Duodenal mucosa (tissue), 2 donors: ENCODE results near the gene ESAM.

Experiments
- H3K27ac ChIP-seq: one replicate; pipeline ENCODE4 v1.7.0; 2013; ENCODE audit warnings: low read depth, low read length
- H3K27me3 ChIP-seq, 2 donors: one replicate each; pipeline ENCODE4 v1.7.0; 2013; ENCODE audit warnings: low read length in 2 of 2, control low read depth in 1 of 2; ENCODE audit not compliant: insufficient read depth in 2 of 2, control insufficient read depth in 1 of 2
- H3K36me3 ChIP-seq, 2 donors: one replicate each; pipeline ENCODE4 v1.7.0; 2013; ENCODE audit warnings: low read length in 2 of 2, control low read depth in 1 of 2; ENCODE audit not compliant: insufficient read depth in 2 of 2, control insufficient read depth in 1 of 2
- H3K4me1 ChIP-seq, 2 donors: one replicate each; pipeline ENCODE4 v1.7.0; 2013; ENCODE audit warnings: low read length in 2 of 2, control low read depth in 1 of 2; ENCODE audit not compliant: insufficient read depth in 2 of 2, control insufficient read depth in 1 of 2
- H3K4me3 ChIP-seq, 2 donors: one replicate each; pipeline ENCODE4 v1.7.0; 2013; ENCODE audit warnings: low read length in 2 of 2, low read depth in 1 of 2
- H3K9ac ChIP-seq, 2 donors: one replicate each; pipeline ENCODE4 v1.7.0; 2013; ENCODE audit warnings: low read length in 2 of 2, low read depth in 1 of 2
- H3K9me3 ChIP-seq, 2 donors: one replicate each; pipeline ENCODE4 v1.7.0; 2013; ENCODE audit warnings: low read length in 2 of 2, control low read depth in 1 of 2; ENCODE audit not compliant: control insufficient read depth in 1 of 2

Gene ESAM

GRCh38 chr11:124760806-124761205 is 1.3 kb downstream of the ESAM start:
- no peaks in the 10 kb centered on the region for H3K36me3 ChIP-seq
- H3K4me3 ChIP-seq, result peak overlapping the region; percentile 77 to 89
- H3K27me3 ChIP-seq, result peaks cover 14 to 47% of the 10 kb centered on the region in 2 donors
- H3K9ac ChIP-seq, result no peak overlapping the region
- no peak overlapping the region for H3K27ac ChIP-seq
- no peaks in the 10 kb centered on the region for H3K9me3 ChIP-seq
- H3K4me1 ChIP-seq, result peaks cover 32 to 37% of the 10 kb centered on the region in 2 donors

DNA sequence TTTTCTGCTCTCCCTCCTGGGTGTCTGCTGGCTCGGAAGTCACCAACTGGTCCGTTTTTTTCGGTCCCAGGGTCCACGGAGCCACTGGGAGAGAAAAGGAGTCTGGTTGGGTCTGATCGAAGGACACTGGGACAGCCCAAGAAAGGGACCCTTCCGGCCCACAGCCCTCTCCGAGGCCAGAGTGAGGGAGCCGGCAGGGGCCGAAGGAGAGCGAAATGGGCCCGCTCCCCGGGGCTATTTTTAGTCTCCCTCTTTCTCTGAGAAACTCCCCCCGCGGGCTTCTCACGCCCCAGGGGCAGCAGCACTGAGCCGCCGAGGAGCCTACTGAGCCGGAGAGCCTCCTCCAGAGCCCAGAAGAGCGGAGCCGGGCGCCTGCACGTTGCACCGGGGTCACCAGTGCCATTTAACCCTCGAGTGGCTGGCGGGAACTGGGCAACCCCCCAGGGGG is 1.9 kb downstream of the ESAM start:
- H3K36me3 ChIP-seq, result no peaks in the 10 kb centered on the region

GRCh38 chr11:124759266-124760204 is 2.6 kb downstream of the ESAM start:
- Histone ChIP-seq H3K4me1 (peaks cover 32 to 36% of the 10 kb centered on the region in 2 donors), H3K9ac (no peak overlapping the region), H3K27me3 (peaks cover 14 to 47% of the 10 kb centered on the region in 2 donors)

More for the DNA sequence above, 1.9 kb downstream of the ESAM start:
- Histone ChIP-seq H3K9me3 (no peaks in the 10 kb centered on the region), H3K4me3 (peak overlapping the region in 1 of 2 donors; percentile 77), H3K9ac (no peak overlapping the region), H3K27me3 (peaks cover 14 to 47% of the 10 kb centered on the region in 2 donors), H3K4me1 (peaks cover 32 to 37% of the 10 kb centered on the region in 2 donors), H3K27ac (peak overlapping the region; percentile 44)

DNA sequence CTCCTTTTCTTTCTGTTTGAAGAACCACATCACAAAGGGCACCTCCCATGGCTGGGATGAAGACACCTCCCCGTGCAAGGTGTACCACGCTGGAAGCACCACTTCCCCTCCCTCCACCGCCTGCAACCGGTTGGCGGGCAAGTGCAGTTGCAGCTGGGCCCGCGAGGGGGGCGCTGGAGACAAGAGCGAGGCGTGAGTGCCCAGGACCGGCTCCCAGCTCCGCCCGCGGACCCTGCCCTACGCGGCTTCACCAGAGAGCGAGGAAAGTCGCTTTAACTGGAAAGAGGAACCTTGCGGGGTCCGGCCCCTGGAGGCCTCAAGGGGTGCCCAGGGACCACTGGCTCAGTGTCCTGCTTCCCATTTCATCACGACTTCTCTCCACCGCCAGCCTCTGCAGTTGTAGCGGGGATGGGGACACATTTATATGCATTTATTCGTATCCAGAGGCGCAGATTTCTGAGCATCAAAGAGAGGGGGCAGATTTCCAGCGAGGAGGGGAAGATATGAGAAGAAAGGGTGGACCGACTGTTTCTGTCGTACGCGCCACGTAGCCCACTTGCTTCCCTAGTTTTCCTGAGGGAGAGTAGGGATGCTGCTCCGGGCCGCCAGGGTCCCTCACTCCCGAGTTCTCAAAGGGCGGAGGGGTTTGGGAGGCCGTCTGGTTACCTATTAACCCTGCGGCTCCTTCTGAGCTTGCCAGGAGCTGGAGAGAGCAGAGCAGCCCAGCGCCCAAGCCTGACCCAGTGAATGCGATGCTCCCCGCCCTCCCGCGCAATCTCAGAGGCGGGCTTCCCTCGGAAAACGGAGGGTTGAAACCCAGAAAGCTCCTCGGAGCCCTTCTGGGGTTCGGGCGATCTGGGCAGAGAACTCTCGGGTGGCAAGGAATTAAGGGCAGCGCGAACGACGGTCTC is 3.5 kb downstream of the ESAM start:
- Histone ChIP-seq H3K4me3 (peak overlapping the region; percentile 29 to 60), H3K27ac (peak overlapping the region; percentile 36), H3K4me1 (peaks cover 25 to 27% of the 10 kb centered on the region in 2 donors), H3K9me3 (no peaks in the 10 kb centered on the region), H3K36me3 (no peaks in the 10 kb centered on the region), H3K27me3 (peaks cover 14 to 47% of the 10 kb centered on the region in 2 donors), H3K9ac (no peak overlapping the region)

More at GRCh38 chr11:124759266-124760204, 2.6 kb downstream of the ESAM start:
- no peaks in the 10 kb centered on the region for H3K9me3 ChIP-seq
- peak overlapping the region; percentile 44 for H3K27ac ChIP-seq
- H3K36me3 ChIP-seq, result no peaks in the 10 kb centered on the region
- H3K4me3 ChIP-seq, result peak overlapping the region; percentile 29 to 60

- Histone ChIP-seq H3K4me3 (no peak overlapping the region), H3K4me1 (peaks cover 23% of the 10 kb centered on the region in 2 donors), H3K9ac (no peak overlapping the region), H3K27me3 (peaks cover 14 to 47% of the 10 kb centered on the region in 2 donors), H3K9me3 (no peaks in the 10 kb centered on the region), H3K27ac (no peak overlapping the region), H3K36me3 (no peaks in the 10 kb centered on the region)
These were observed 4.8 kb downstream of the ESAM start for GRCh38 chr11:124757320-124757719.

DNA sequence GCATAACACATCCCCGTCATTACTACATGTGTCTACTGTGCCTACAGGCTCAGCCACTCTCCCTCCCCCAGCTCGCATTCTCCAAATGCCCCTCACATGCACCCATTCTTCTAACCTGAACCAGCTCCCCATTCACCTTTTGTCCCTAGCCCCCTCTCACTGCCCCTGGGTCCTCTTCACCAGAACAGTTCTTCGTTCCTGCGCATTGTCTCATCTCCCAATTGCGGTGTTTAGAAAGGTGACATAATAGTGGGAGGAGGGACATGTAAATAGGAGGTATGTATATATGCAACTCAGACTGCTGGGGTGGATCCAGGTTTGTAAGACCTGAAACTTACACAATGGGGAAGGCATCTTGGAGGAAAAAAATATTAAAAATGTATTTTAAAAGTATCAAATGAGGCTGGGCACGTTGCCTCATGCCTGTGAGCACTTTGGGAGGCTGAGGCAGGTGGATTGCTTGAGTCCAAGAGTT is 5.3 kb downstream of the ESAM start:
- Histone ChIP-seq H3K9me3 (no peaks in the 10 kb centered on the region), H3K27me3 (peaks cover 12 to 45% of the 10 kb centered on the region in 2 donors), H3K4me3 (no peak overlapping the region), H3K36me3 (no peaks in the 10 kb centered on the region), H3K27ac (no peak overlapping the region), H3K9ac (no peak overlapping the region), H3K4me1 (peaks cover 22 to 23% of the 10 kb centered on the region in 2 donors)

DNA sequence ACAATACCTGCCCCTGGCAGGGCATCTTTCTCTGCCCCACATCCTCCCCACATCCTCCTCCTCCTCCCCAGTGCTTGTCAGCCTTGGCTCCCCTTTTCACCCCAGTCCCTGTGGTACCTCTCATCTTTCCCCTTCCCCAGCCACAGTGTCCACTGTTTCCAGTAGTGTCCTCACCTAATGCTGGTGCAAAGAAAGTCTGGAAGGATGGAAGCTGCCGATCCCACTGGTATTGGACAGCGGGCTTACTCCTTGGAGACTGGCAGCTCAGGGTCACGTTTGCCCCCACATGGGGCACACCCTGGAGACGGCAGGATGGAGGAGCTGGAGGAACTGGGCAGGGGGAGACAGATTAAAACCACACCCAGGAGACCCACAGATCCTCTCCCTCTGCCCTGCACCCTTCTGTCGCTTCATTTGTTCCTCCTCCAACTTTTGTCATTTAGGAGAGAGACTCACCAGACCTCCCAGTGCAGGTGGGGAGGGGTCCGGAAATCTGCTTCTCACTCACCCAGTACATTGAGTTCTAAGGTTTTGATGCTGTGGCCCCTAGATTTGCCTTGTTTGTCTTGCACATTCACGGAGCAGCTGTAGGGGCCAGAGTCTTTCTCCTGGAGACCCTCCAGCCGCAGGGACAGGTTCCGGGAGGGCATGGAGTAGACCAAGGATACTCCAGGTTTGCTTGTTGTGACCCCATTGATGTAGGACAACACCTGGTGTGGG is 5.9 kb downstream of the ESAM start:
- no peaks in the 10 kb centered on the region for H3K36me3 ChIP-seq
- H3K27ac ChIP-seq, result no peak overlapping the region
- no peak overlapping the region for H3K4me3 ChIP-seq
- H3K4me1 ChIP-seq, result peaks cover 17 to 19% of the 10 kb centered on the region in 2 donors
- H3K9me3 ChIP-seq, result no peaks in the 10 kb centered on the region
- H3K27me3 ChIP-seq, result peaks cover 6 to 39% of the 10 kb centered on the region in 2 donors
- no peak overlapping the region for H3K9ac ChIP-seq

GRCh38 chr11:124754710-124755109 is 7.4 kb downstream of the ESAM start:
- Histone ChIP-seq H3K9me3 (no peaks in the 10 kb centered on the region), H3K4me1 (peaks cover 17% of the 10 kb centered on the region in 2 donors), H3K36me3 (no peaks in the 10 kb centered on the region), H3K27me3 (peaks cover 0 to 24% of the 10 kb centered on the region in 2 donors), H3K9ac (no peak overlapping the region), H3K27ac (no peak overlapping the region), H3K4me3 (no peak overlapping the region)

DNA sequence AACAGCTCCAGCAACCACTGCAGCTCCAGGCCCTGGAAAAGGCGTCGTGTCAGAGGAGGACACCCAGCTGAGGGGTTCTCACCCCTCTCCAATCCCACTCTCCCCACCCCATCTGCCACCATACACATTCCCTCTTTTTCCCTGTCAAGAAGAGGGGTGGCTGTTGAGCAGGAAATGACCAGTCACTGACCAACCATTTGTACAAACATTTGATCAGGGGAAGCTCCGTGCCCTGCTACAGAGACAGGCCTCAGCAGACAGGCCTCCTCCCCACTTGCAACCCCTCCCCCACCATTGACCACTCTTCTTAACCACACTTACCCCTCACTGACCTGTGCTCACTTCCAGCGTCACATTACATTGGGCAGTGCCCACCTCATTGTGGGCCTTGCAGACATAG is 7.8 kb downstream of the ESAM start:
- H3K9ac ChIP-seq, result no peak overlapping the region
- peaks cover 0 to 22% of the 10 kb centered on the region in 2 donors for H3K27me3 ChIP-seq
- no peaks in the 10 kb centered on the region for H3K9me3 ChIP-seq
- H3K4me3 ChIP-seq, result no peak overlapping the region
- H3K4me1 ChIP-seq, result peaks cover 15 to 16% of the 10 kb centered on the region in 2 donors
- no peaks in the 10 kb centered on the region for H3K36me3 ChIP-seq
- no peak overlapping the region for H3K27ac ChIP-seq
